SK-N-SH (cell line): ENCODE results near the gene SORBS2. TPM values are rescaled to one million over a fixed set of nuclear protein-coding genes. Genes with fewer than 3 reads are reported as not detected.

Experiments
- CTCF ChIA-PET: fragments of 300-600, 350-600 bp; formaldehyde crosslinking; extraction: SDS; loops from one replicate; lab custom pipeline; 2021; lab: Yijun Ruan, JAX
- POLR2A ChIA-PET: fragments of 350-600 bp; sonication (Branson Sonifier 250); formaldehyde crosslinking; extraction: SDS; loops from one replicate; lab custom pipeline; 2020; ENCODE audit warnings: antibody characterized with exemption, inconsistent platforms; lab: Yijun Ruan, JAX
- DNase-seq: peaks from one replicate; pipeline ENCODE4 v3.0.0; 2012
- H2AFZ ChIP-seq: fragments of 200-600 bp; sonication (generic); 2 replicates; pipeline ENCODE4 v1.8.1; 2016; ENCODE audit warnings: antibody characterized with exemption, mild to moderate bottlenecking, low read depth
- H3F3A ChIP-seq: fragments of 200-600 bp; sonication (generic); replicated peaks from 2 replicates; pipeline ENCODE3; 2016; ENCODE audit warnings: antibody characterized with exemption, mild to moderate bottlenecking; ENCODE audit not compliant: insufficient read depth
- H3K27ac ChIP-seq, 2 experiments: fragments of 200-500 bp in 1 of 2; fragments of 200-600 bp in 1 of 2; sonication (Bioruptor generic) in 1 of 2; sonication (generic), shearing (Covaris generic) in 1 of 2; 2 replicates each; pipeline versions ENCODE4 v1.5.1 to v1.6.1; 2014 to 2016; ENCODE audit warnings: low read depth in 2 of 2, inconsistent platforms in 1 of 2, low read length in 1 of 2, mild to moderate bottlenecking in 1 of 2, mixed read lengths in 1 of 2
- H3K27me3 ChIP-seq: fragments of 200-600 bp; sonication (generic), shearing (Covaris generic); 2 replicates; pipeline ENCODE4 v1.6.1; 2016; ENCODE audit warnings: mixed run types; ENCODE audit not compliant: insufficient read depth
- H3K36me3 ChIP-seq, 2 experiments: fragments of 200-500 bp in 1 of 2; fragments of 200-600 bp in 1 of 2; sonication (Bioruptor generic) in 1 of 2; sonication (generic) in 1 of 2; replicated peaks in 1 of 2; 2 replicates each; pipeline versions ENCODE3 to v1.5.1; 2014 to 2016; ENCODE audit warnings: low read length in 1 of 2, mild to moderate bottlenecking in 1 of 2; ENCODE audit not compliant: insufficient read depth in 2 of 2, control insufficient read depth in 1 of 2
- H3K4me1 ChIP-seq, 2 experiments: fragments of 200-500 bp in 1 of 2; fragments of 200-600 bp in 1 of 2; sonication (Bioruptor generic) in 1 of 2; sonication (generic), shearing (Covaris generic) in 1 of 2; 2 replicates each; pipeline versions ENCODE4 v1.5.1 to v1.6.1; 2014 to 2016; ENCODE audit warnings: low read depth in 1 of 2, low read length in 1 of 2, mixed run types in 1 of 2; ENCODE audit not compliant: insufficient read depth in 2 of 2, control insufficient read depth in 1 of 2
- H3K4me2 ChIP-seq: fragments of 200-600 bp; sonication (generic), shearing (Covaris generic); 2 replicates; pipeline ENCODE4 v1.6.1; 2017; ENCODE audit warnings: mixed run types
- H3K4me3 ChIP-seq, 2 experiments: fragments of 200-500 bp in 1 of 2; fragments of 200-600 bp in 1 of 2; sonication (Bioruptor generic) in 1 of 2; sonication (generic), shearing (Covaris generic) in 1 of 2; 2 replicates each; pipeline versions ENCODE4 v1.5.1 to v1.8.1; 2014 to 2016; ENCODE audit warnings: low read depth in 2 of 2, inconsistent platforms in 1 of 2, low read length in 1 of 2, mild to moderate bottlenecking in 1 of 2, mixed read lengths in 1 of 2, moderate library complexity in 1 of 2
- H3K79me2 ChIP-seq: fragments of 200-600 bp; sonication (generic); 2 replicates; pipeline ENCODE4 v1.8.1; 2017; ENCODE audit warnings: mild to moderate bottlenecking; ENCODE audit not compliant: insufficient read depth
- H3K9ac ChIP-seq: fragments of 200-600 bp; sonication (generic); 2 replicates; pipeline ENCODE4 v1.6.1; 2017; ENCODE audit warnings: mixed run types
- H3K9me2 ChIP-seq: fragments of 200-600 bp; sonication (generic); 2 replicates; pipeline ENCODE4 v1.6.1; 2017; ENCODE audit warnings: mixed run types
- H3K9me3 ChIP-seq: fragments of 200-600 bp; sonication (generic); 2 replicates; pipeline ENCODE4 v1.6.1; 2017; ENCODE audit warnings: mixed run types, mild to moderate bottlenecking, moderate library complexity
- H4K20me1 ChIP-seq: fragments of 200-600 bp; sonication (generic); 2 replicates; pipeline ENCODE4 v1.6.1; 2017; ENCODE audit warnings: mild to moderate bottlenecking, mixed run types; ENCODE audit not compliant: insufficient read depth
- CTCF ChIP-seq: fragments of 200-600 bp; sonication (generic); IDR thresholded peaks from 2 replicates; pipeline ENCODE4 v1.6.1; 2017; ENCODE audit warnings: antibody characterized with exemption, mild to moderate bottlenecking, moderate library complexity
- ELF1 ChIP-seq: IDR thresholded peaks from 2 replicates; pipeline ENCODE4 v1.4.0; 2012
- EP300 ChIP-seq, 2 experiments: IDR thresholded peaks; 2 replicates each; pipeline versions ENCODE4 v1.4.0 to v1.6.1; 2012; ENCODE audit warnings: borderline replicate concordance in 1 of 2, low read depth in 1 of 2, low read length in 1 of 2
- EZH2phosphoT487 ChIP-seq: fragments of 200-600 bp; sonication (generic); IDR thresholded peaks from 2 replicates; pipeline ENCODE4 v1.6.1; 2017; ENCODE audit warnings: low read depth, mixed run types, mild to moderate bottlenecking, antibody characterized with exemption, moderate library complexity, borderline replicate concordance
- FOSL2 ChIP-seq: IDR thresholded peaks from 2 replicates; pipeline ENCODE4 v1.4.0; 2012; ENCODE audit warnings: low read depth, mild to moderate bottlenecking, moderate library complexity, borderline replicate concordance
- FOXJ3 ChIP-seq: sonication (generic); formaldehyde crosslinking; IDR thresholded peaks from 2 replicates; pipeline ENCODE4 v1.5.1; 2020; ENCODE audit warnings: mild to moderate bottlenecking, missing genetic modification reagents
- FOXM1 ChIP-seq: IDR thresholded peaks from 2 replicates; pipeline ENCODE4 v1.4.0; 2012; ENCODE audit warnings: low read depth, mild to moderate bottlenecking
- GABPA ChIP-seq: IDR thresholded peaks from 2 replicates; pipeline ENCODE4 v1.4.0; 2012; ENCODE audit warnings: low read depth, mild to moderate bottlenecking
- GATA2 ChIP-seq: sonication (generic); formaldehyde crosslinking; IDR thresholded peaks from 2 replicates; pipeline ENCODE4 v1.5.0; 2020; ENCODE audit warnings: mild to moderate bottlenecking, missing genetic modification reagents
- JUND ChIP-seq: IDR thresholded peaks from 2 replicates; pipeline ENCODE4 v1.4.0; 2012
- MEF2A ChIP-seq: IDR thresholded peaks from 2 replicates; pipeline ENCODE4 v1.4.0; 2012; ENCODE audit warnings: low read depth, borderline replicate concordance
- MXI1 ChIP-seq: IDR thresholded peaks from 2 replicates; pipeline ENCODE4 v1.6.1; 2012; ENCODE audit warnings: mild to moderate bottlenecking, low read depth, low read length, improper control_type of control experiment
- NRF1 ChIP-seq: IDR thresholded peaks from 2 replicates; pipeline ENCODE4 v1.6.1; 2012; ENCODE audit warnings: low read depth, mild to moderate bottlenecking, low read length
- POLR2AphosphoS5 ChIP-seq: IDR thresholded peaks from 2 replicates; pipeline ENCODE4 v1.6.1; 2012; ENCODE audit warnings: low read depth, low read length
- RFX5 ChIP-seq: IDR thresholded peaks from 2 replicates; pipeline ENCODE4 v1.6.1; 2012; ENCODE audit warnings: mild to moderate bottlenecking, improper control_type of control experiment, low read length
- SMC3 ChIP-seq: IDR thresholded peaks from 2 replicates; pipeline ENCODE4 v1.6.1; 2012; ENCODE audit warnings: low read depth, low read length, improper control_type of control experiment
- TAF1 ChIP-seq: IDR thresholded peaks from 2 replicates; pipeline ENCODE4 v1.6.1; 2012; ENCODE audit warnings: low read depth, mild to moderate bottlenecking, low read length, moderate library complexity, borderline replicate concordance
- TCF12 ChIP-seq: IDR thresholded peaks from 2 replicates; pipeline ENCODE4 v1.4.0; 2012
- YY1 ChIP-seq: IDR thresholded peaks from 2 replicates; pipeline ENCODE4 v1.4.0; 2012; ENCODE audit warnings: low read depth, mild to moderate bottlenecking
- whole genome bisulfite sequencing: methylation state at CpG from one replicate; pipeline ENCODE4 v1.1.6; 2017; ENCODE audit warnings: low lambda C conversion rate; 5-methylcytosine and 5-hydroxymethylcytosine counted together
- polyA plus RNA-seq, 3 experiments: library from polyadenylated mRNA; depleted of rRNA; stranded (reverse); fragments of >200 nt; gene quantifications; 2 replicates each; pipeline ENCODE4 v1.2.3, GENCODE V29; 2012
- TF ChIP-seq, protein P1 (sequence below): fragments of 150-350 bp; IDR thresholded peaks from 2 replicates; pipeline ENCODE4 v1.6.1; 2017; ENCODE audit warnings: antibody characterized with exemption, low read length, low read depth, borderline replicate concordance
- TF ChIP-seq, protein P2 (sequence below): IDR thresholded peaks from 2 replicates; pipeline ENCODE4; 2012
- TF ChIP-seq, protein P3 (sequence below): IDR thresholded peaks from 2 replicates; pipeline ENCODE4 v1.6.1; 2012; ENCODE audit warnings: mild to moderate bottlenecking, low read depth, low read length, moderate library complexity

The SORBS2 gene
- polyA plus RNA-seq, 1 of the 3 experiments (the other 2 are of a cell fraction): 2.5 TPM

DNA sequence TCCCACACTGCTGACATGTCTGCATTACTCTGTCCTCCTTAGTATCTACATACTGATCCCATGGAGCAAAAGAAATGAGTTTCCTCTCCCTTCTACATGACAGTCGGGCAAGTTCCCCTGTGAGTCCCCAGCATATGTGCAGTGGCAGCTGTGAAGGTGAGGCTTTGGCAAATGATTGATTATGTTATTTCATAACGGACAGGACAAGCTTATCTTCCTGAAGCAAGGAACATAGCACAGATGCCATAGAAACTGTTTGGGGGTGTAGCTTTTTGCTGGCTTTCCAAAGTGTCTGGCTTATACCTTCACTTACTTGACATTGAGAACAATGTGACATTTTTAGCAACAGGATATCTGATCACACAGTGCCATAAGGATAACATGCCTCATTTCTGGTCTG, 139.8 kb downstream of the SORBS2 start:
- DNase-seq: no peak
- Histone ChIP-seq H3K9me3 (no peaks in the 10 kb centered on the region), H3K4me2 (no peak overlapping the region), H3K27ac (no peak overlapping the region), H3K36me3 (no peaks in the 10 kb centered on the region), H3K9ac (no peak overlapping the region), H3K27me3 (no peaks in the 10 kb centered on the region), H2AFZ (no peak overlapping the region), H3F3A (no peaks in the 10 kb centered on the region), H3K4me3 (no peak overlapping the region), H3K9me2 (no peaks in the 10 kb centered on the region), H3K4me1 (no peaks in the 10 kb centered on the region; a peak in 2 of 4 replicates), H3K79me2 (no peaks in the 10 kb centered on the region), H4K20me1 (no peaks in the 10 kb centered on the region)
- POLR2A ChIA-PET: no interaction called here
- WGBS: 25% methylated on average over 2 of the region's 2 CpGs
- CTCF ChIA-PET: interaction anchor here (1.6 kb wide), 1 partner anchor 31 kb away, joined by 3 read pairs; no protein-coding TSS in a partner anchor
- no peak for TF ChIP-seq TCF12
- no peak for TF ChIP-seq GATA2 (CRISPR knock-in tag)
- no peak for TF ChIP-seq RFX5
- TF ChIP-seq, protein P1, sequence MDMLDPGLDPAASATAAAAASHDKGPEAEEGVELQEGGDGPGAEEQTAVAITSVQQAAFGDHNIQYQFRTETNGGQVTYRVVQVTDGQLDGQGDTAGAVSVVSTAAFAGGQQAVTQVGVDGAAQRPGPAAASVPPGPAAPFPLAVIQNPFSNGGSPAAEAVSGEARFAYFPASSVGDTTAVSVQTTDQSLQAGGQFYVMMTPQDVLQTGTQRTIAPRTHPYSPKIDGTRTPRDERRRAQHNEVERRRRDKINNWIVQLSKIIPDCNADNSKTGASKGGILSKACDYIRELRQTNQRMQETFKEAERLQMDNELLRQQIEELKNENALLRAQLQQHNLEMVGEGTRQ: no peak
- TF ChIP-seq MXI1: no peak
- no peak for TF ChIP-seq TAF1
- no peak for TF ChIP-seq CTCF
- TF ChIP-seq, protein P2, sequence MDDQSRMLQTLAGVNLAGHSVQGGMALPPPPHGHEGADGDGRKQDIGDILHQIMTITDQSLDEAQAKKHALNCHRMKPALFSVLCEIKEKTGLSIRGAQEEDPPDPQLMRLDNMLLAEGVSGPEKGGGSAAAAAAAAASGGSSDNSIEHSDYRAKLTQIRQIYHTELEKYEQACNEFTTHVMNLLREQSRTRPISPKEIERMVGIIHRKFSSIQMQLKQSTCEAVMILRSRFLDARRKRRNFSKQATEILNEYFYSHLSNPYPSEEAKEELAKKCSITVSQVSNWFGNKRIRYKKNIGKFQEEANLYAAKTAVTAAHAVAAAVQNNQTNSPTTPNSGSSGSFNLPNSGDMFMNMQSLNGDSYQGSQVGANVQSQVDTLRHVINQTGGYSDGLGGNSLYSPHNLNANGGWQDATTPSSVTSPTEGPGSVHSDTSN: no peak
- no peak for TF ChIP-seq JUND
- TF ChIP-seq POLR2AphosphoS5: no peak
- no peak for TF ChIP-seq FOSL2
- TF ChIP-seq ELF1: no peak
- TF ChIP-seq NRF1: no peak
- no peak for TF ChIP-seq EZH2phosphoT487
- TF ChIP-seq YY1: no peak

GRCh38 chr4:185671496-185671895, 140.5 kb downstream of the SORBS2 start:
- no peaks in the 10 kb centered on the region for H3F3A ChIP-seq
- WGBS: 67% methylated on average over 4 of the region's 4 CpGs
- no peak overlapping the region for H3K27ac ChIP-seq
- POLR2A ChIA-PET: no interaction called here
- DNase-seq: no peak
- no peak overlapping the region for H2AFZ ChIP-seq
- H3K4me1 ChIP-seq: no peaks in the 10 kb centered on the region; a peak in 2 of 4 replicates
- H3K9ac ChIP-seq: no peak overlapping the region
- H3K4me2 ChIP-seq: no peak overlapping the region
- H3K79me2 ChIP-seq: no peaks in the 10 kb centered on the region
- H3K27me3 ChIP-seq: no peaks in the 10 kb centered on the region
- CTCF ChIA-PET: interaction anchor here (1.3 to 1.6 kb wide), 2 partner anchors 8 to 31 kb away, joined by 3 read pairs; no protein-coding TSS in a partner anchor
- no peaks in the 10 kb centered on the region for H4K20me1 ChIP-seq
- no peaks in the 10 kb centered on the region for H3K36me3 ChIP-seq
- H3K9me3 ChIP-seq: no peaks in the 10 kb centered on the region
- no peaks in the 10 kb centered on the region for H3K9me2 ChIP-seq
- H3K4me3 ChIP-seq: no peak overlapping the region
- no peak for TF ChIP-seq GATA2 (CRISPR knock-in tag)
- no peak for TF ChIP-seq GABPA
- TF ChIP-seq TAF1: no peak
- TF ChIP-seq RFX5: no peak
- no peak for TF ChIP-seq FOXJ3 (CRISPR knock-in tag)
- no peak for TF ChIP-seq JUND
- no peak for TF ChIP-seq FOXM1
- TF ChIP-seq POLR2AphosphoS5: no peak
- no peak for TF ChIP-seq EP300 (IDR thresholded peaks at IDR 0.05; ENCODE audit: borderline replicate concordance in 1 of 2, low read depth in 1 of 2, low read length in 1 of 2)
- no peak for TF ChIP-seq SMC3
- TF ChIP-seq MEF2A: no peak
- TF ChIP-seq, protein P3, sequence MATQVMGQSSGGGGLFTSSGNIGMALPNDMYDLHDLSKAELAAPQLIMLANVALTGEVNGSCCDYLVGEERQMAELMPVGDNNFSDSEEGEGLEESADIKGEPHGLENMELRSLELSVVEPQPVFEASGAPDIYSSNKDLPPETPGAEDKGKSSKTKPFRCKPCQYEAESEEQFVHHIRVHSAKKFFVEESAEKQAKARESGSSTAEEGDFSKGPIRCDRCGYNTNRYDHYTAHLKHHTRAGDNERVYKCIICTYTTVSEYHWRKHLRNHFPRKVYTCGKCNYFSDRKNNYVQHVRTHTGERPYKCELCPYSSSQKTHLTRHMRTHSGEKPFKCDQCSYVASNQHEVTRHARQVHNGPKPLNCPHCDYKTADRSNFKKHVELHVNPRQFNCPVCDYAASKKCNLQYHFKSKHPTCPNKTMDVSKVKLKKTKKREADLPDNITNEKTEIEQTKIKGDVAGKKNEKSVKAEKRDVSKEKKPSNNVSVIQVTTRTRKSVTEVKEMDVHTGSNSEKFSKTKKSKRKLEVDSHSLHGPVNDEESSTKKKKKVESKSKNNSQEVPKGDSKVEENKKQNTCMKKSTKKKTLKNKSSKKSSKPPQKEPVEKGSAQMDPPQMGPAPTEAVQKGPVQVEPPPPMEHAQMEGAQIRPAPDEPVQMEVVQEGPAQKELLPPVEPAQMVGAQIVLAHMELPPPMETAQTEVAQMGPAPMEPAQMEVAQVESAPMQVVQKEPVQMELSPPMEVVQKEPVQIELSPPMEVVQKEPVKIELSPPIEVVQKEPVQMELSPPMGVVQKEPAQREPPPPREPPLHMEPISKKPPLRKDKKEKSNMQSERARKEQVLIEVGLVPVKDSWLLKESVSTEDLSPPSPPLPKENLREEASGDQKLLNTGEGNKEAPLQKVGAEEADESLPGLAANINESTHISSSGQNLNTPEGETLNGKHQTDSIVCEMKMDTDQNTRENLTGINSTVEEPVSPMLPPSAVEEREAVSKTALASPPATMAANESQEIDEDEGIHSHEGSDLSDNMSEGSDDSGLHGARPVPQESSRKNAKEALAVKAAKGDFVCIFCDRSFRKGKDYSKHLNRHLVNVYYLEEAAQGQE: no peak
